CD14-positive monocyte (primary cell): ENCODE results near the gene CDC25A. TPM values are rescaled to one million over a fixed set of nuclear protein-coding genes. Genes with fewer than 3 reads are reported as not detected.
A peak's percentile ranks its signal among the peaks of the same experiment; 100 is the strongest.

Source experiments
- DNase-seq, 3 donors: peaks; one replicate each; pipeline ENCODE4 v3.0.0-alpha.2; 2011 to 2022
- H2AFZ ChIP-seq: 2 replicates; pipeline ENCODE4 v1.6.0; 2012; ENCODE audit warnings: mild to moderate bottlenecking, low read depth, low read length, inconsistent platforms; ENCODE audit not compliant: insufficient read depth, poor library complexity, severe bottlenecking
- H3K27ac ChIP-seq, 2 donors: 1 replicate in 1 of 2; 2 replicates in 1 of 2; pipeline ENCODE4 v1.5.1; 2012 to 2013; ENCODE audit warnings: low read length in 2 of 2, control low read depth in 1 of 2, inconsistent platforms in 1 of 2, low read depth in 1 of 2, mild to moderate bottlenecking in 1 of 2
- H3K27me3 ChIP-seq, 2 donors: one replicate each; pipeline versions ENCODE4 v1.6.0 to v1.6.1; 2011 to 2013; ENCODE audit warnings: low read length in 2 of 2; ENCODE audit not compliant: control insufficient read depth in 2 of 2, insufficient read depth in 2 of 2
- H3K36me3 ChIP-seq, 2 donors: replicated peaks in 1 of 2; 1 replicate in 1 of 2; 2 replicates in 1 of 2; pipeline versions ENCODE4 v1.5.1 to v1.6.1; 2012 to 2013; ENCODE audit warnings: low read length in 2 of 2, control low read depth in 1 of 2, inconsistent platforms in 1 of 2, mild to moderate bottlenecking in 1 of 2; ENCODE audit not compliant: insufficient read depth in 2 of 2, control insufficient read depth in 1 of 2
- H3K4me1 ChIP-seq, 2 donors: 1 replicate in 1 of 2; 2 replicates in 1 of 2; pipeline versions ENCODE4 v1.5.1 to v1.6.1; 2012 to 2013; ENCODE audit warnings: low read length in 2 of 2, control low read depth in 1 of 2, inconsistent platforms in 1 of 2, mild to moderate bottlenecking in 1 of 2, moderate library complexity in 1 of 2; ENCODE audit not compliant: insufficient read depth in 2 of 2, control insufficient read depth in 1 of 2
- H3K4me2 ChIP-seq: replicated peaks from 2 replicates; pipeline ENCODE3; 2012; ENCODE audit warnings: low read length, moderate library complexity, mild to moderate bottlenecking; ENCODE audit not compliant: poor library complexity, severe bottlenecking; ENCODE audit errors: extremely low read depth
- H3K4me3 ChIP-seq, 3 experiments: fragments of 200-600 bp in 1 of 3; sonication (generic) in 1 of 3; replicated peaks in 1 of 3; 1 replicate in 2 of 3; 2 replicates in 1 of 3; pipeline ENCODE4 v1.5.1; 2011 to 2013; ENCODE audit warnings: low read length in 3 of 3, mild to moderate bottlenecking in 3 of 3, control low read depth in 2 of 3, low read depth in 2 of 3, inconsistent platforms in 1 of 3, moderate library complexity in 1 of 3
- H3K79me2 ChIP-seq: 2 replicates; pipeline ENCODE4 v1.6.0; 2012; ENCODE audit warnings: mild to moderate bottlenecking, control low read depth, inconsistent platforms, low read length, moderate library complexity; ENCODE audit not compliant: insufficient read depth
- H3K9ac ChIP-seq: 2 replicates; pipeline ENCODE4 v1.6.0; 2017; ENCODE audit warnings: low read length, mild to moderate bottlenecking; ENCODE audit not compliant: insufficient read depth, poor library complexity, severe bottlenecking
- H3K9me3 ChIP-seq, 2 donors: replicated peaks in 1 of 2; 1 replicate in 1 of 2; 2 replicates in 1 of 2; pipeline versions ENCODE4 v1.5.1 to v1.6.1; 2012 to 2013; ENCODE audit warnings: low read length in 2 of 2, control low read depth in 1 of 2; ENCODE audit not compliant: control insufficient read depth in 1 of 2, insufficient read depth in 1 of 2
- H4K20me1 ChIP-seq: 2 replicates; pipeline ENCODE4 v1.6.0; 2012; ENCODE audit warnings: mild to moderate bottlenecking, low read length, control low read depth, moderate library complexity; ENCODE audit not compliant: insufficient read depth
- H3K27ac Mint-ChIP-seq, 7 donors: one replicate each; pipeline ENCODE4 v1.8.0; 2020; ENCODE audit warnings: mild to moderate bottlenecking in 7 of 7, mixed read lengths in 7 of 7, moderate library complexity in 6 of 7, inconsistent platforms in 2 of 7
- H3K27me3 Mint-ChIP-seq, 3 donors: one replicate each; pipeline ENCODE4 v1.8.0; 2021 to 2022; ENCODE audit warnings: low read depth in 3 of 3, mild to moderate bottlenecking in 3 of 3, mixed read lengths in 3 of 3, moderate library complexity in 3 of 3, inconsistent platforms in 1 of 3
- H3K36me3 Mint-ChIP-seq, 2 donors: one replicate each; pipeline ENCODE4 v1.8.0; 2020; ENCODE audit warnings: mixed read lengths in 2 of 2, inconsistent platforms in 1 of 2, mild to moderate bottlenecking in 1 of 2
- H3K4me1 Mint-ChIP-seq: one replicate; pipeline ENCODE4 v1.8.0; 2020; ENCODE audit warnings: mild to moderate bottlenecking, mixed read lengths
- H3K4me3 Mint-ChIP-seq, 2 donors: one replicate each; pipeline ENCODE4 v1.8.0; 2020; ENCODE audit warnings: mild to moderate bottlenecking in 2 of 2, mixed read lengths in 2 of 2, moderate library complexity in 1 of 2
- H3K9me3 Mint-ChIP-seq, 7 donors: one replicate each; pipeline ENCODE4 v1.8.0; 2020 to 2022; ENCODE audit warnings: mixed read lengths in 7 of 7, mild to moderate bottlenecking in 6 of 7, moderate library complexity in 6 of 7, inconsistent platforms in 2 of 7
- WGBS: methylation state at CpG from one replicate; pipeline ENCODE4 v1.1.5; 2013; ENCODE audit warnings: missing lambda C conversion rate; ENCODE audit not compliant: insufficient coverage; 5-methylcytosine and 5-hydroxymethylcytosine counted together
- intact Hi-C, 2 donors: fragments of 100-400 bp; cut with micrococcal nuclease; formaldehyde crosslinking; loops; one replicate each; pipeline versions ENCODE4 v1.15.0 to v1.15.1; 2023
- polyA plus RNA-seq, 3 donors: library from polyadenylated mRNA; depleted of rRNA in 1 of 3; unstranded in 2 of 3; stranded (reverse) in 1 of 3; fragments of 300-500 nt in 2 of 3; fragments of >200 nt in 1 of 3; fragmentation: Illumina TruSeq in 2 of 3; gene quantifications; 1 replicate in 2 of 3; 2 replicates in 1 of 3; pipeline ENCODE4 v1.2.3, GENCODE V29; 2012 to 2021
- TF ChIP-seq, protein P1 (sequence below): fragments of 200-600 bp; IDR thresholded peaks from one replicate; pipeline ENCODE4 v1.8.0; 2022; ENCODE audit warnings: antibody characterized with exemption, mild to moderate bottlenecking

Gene CDC25A
- polyA plus RNA-seq, 3 donors = 0.07 to 0.39 TPM; not detected in 1

DNA sequence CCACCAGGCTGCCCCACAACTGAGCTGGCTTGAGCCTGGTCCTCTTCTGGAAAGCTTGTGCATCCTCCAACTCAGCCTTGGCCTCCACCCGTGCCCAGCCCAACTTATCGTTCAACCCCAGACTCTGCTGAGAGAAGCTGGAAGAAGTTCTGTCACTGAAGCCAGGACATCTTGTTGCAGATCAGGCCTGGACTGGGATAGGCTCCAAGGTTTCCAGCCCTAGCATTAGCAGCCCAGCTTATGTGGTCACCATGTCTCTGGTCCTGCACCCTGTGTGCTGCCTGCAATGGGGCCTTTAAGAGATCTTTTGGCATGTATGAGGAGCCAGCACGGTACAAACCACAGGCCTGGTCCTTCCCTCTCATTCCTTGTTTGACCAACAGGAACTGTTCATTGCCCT is 19.9 kb upstream of the CDC25A start:
- H3K4me3 Mint-ChIP-seq = no peak overlapping the region
- peak overlapping the region in 1 of 7 donors; percentile 85 for H3K27ac Mint-ChIP-seq
- no peak for DNase-seq
- H3K4me1 Mint-ChIP-seq = peaks cover 3% of the 10 kb centered on the region
- 100% methylated on average over 2 of the region's 3 CpGs for WGBS
- peaks cover 2 to 4% (median 4%) of the 10 kb centered on the region in 3 donors for H3K27me3 Mint-ChIP-seq
- Histone ChIP-seq H3K79me2 (no peaks in the 10 kb centered on the region), H4K20me1 (no peaks in the 10 kb centered on the region), H3K27ac (no peak overlapping the region), H3K4me1 (no peaks in the 10 kb centered on the region), H2AFZ (no peak overlapping the region), H3K4me3 (no peak overlapping the region), H3K4me2 (no peak overlapping the region), H3K27me3 (no peaks in the 10 kb centered on the region), H3K9ac (no peak overlapping the region), H3K36me3 (no peaks in the 10 kb centered on the region), H3K9me3 (no peaks in the 10 kb centered on the region)
- no peaks in the 10 kb centered on the region for H3K36me3 Mint-ChIP-seq
- TF ChIP-seq, protein P1, sequence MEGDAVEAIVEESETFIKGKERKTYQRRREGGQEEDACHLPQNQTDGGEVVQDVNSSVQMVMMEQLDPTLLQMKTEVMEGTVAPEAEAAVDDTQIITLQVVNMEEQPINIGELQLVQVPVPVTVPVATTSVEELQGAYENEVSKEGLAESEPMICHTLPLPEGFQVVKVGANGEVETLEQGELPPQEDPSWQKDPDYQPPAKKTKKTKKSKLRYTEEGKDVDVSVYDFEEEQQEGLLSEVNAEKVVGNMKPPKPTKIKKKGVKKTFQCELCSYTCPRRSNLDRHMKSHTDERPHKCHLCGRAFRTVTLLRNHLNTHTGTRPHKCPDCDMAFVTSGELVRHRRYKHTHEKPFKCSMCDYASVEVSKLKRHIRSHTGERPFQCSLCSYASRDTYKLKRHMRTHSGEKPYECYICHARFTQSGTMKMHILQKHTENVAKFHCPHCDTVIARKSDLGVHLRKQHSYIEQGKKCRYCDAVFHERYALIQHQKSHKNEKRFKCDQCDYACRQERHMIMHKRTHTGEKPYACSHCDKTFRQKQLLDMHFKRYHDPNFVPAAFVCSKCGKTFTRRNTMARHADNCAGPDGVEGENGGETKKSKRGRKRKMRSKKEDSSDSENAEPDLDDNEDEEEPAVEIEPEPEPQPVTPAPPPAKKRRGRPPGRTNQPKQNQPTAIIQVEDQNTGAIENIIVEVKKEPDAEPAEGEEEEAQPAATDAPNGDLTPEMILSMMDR = no peak
- intact Hi-C loops = no loop called here
- H3K9me3 Mint-ChIP-seq = peaks cover 0 to 3% (median 0%) of the 10 kb centered on the region in 7 donors

DNA sequence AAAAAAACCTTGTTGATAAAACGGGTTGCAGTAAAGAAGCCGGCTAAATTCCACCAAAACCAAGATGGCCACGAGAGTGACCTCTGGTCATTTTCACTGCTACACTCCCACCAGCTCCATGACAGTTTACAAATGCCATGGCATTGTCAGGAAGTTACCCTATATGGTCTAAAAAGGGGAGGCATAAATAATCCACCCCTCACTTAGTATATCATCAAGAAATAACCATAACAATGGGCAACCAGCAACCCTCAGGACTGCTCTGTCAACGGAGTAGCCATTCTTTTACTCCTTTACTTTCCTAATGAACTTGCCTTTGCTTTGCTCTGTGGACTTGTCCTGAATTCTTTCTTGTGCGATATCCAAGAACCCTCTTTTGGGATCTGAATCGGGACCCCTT is 14.4 kb upstream of the CDC25A start:
- Mint-ChIP-seq H3K27me3 (peaks cover 2% of the 10 kb centered on the region in 3 donors), H3K4me3 (no peak overlapping the region), H3K27ac (no peak overlapping the region), H3K36me3 (no peaks in the 10 kb centered on the region), H3K4me1 (peaks cover 3% of the 10 kb centered on the region), H3K9me3 (peaks cover 0 to 2% (median 0%) of the 10 kb centered on the region in 7 donors)
- Histone ChIP-seq H4K20me1 (no peaks in the 10 kb centered on the region), H3K79me2 (no peaks in the 10 kb centered on the region), H3K4me2 (no peak overlapping the region), H3K4me3 (no peak overlapping the region), H3K27ac (no peak overlapping the region), H3K36me3 (no peaks in the 10 kb centered on the region), H3K9me3 (no peaks in the 10 kb centered on the region), H2AFZ (no peak overlapping the region), H3K4me1 (no peaks in the 10 kb centered on the region), H3K27me3 (no peaks in the 10 kb centered on the region), H3K9ac (no peak overlapping the region)
- TF ChIP-seq, protein P1 = no peak
- DNase-seq = no peak
- intact Hi-C loops = no loop called here
- WGBS = 83% methylated on average over 3 of the region's 6 CpGs
